HuH-7.5 (cell line): ENCODE measurements around the gene SLX9.

Experiments used
- DNase-seq: peaks from one replicate; pipeline ENCODE4 v3.0.0; 2011; ENCODE audit warnings: low spot score

The SLX9 gene

GRCh38 chr21:44939532-44940115, at the start of gene SLX9:
Gene SLX9 (plus strand): TSS chr21:44940029. CDS start chr21:44940058, 29 bp downstream.
- DNase-seq = peak; percentile 89

- no peak for DNase-seq
Observed at GRCh38 chr21:44890338-44890931, 49.4 kb upstream of the SLX9 start.

GRCh38 chr21:44890961-44891541, 48.8 kb upstream of the SLX9 start:
- DNase-seq = no peak

- DNase-seq = no peak
Observed at GRCh38 chr21:44891631-44892031, 48.2 kb upstream of the SLX9 start.

GRCh38 chr21:44892095-44892494, 47.7 kb upstream of the SLX9 start:
- DNase-seq = no peak

GRCh38 chr21:44892536-44893277, 47.1 kb upstream of the SLX9 start:
- DNase-seq = peak; percentile 76

- DNase-seq = no peak
Observed at GRCh38 chr21:44893278-44893556, 46.6 kb upstream of the SLX9 start.

GRCh38 chr21:44893948-44894656, 45.7 kb upstream of the SLX9 start:
- DNase-seq = no peak

- no peak for DNase-seq
Observed at GRCh38 chr21:44894687-44895302, 45.0 kb upstream of the SLX9 start.

- DNase-seq = no peak
Observed at GRCh38 chr21:44895859-44896258, 44.0 kb upstream of the SLX9 start.

GRCh38 chr21:44896561-44897286, 43.1 kb upstream of the SLX9 start:
- DNase-seq = no peak

GRCh38 chr21:44897326-44898010, 42.4 kb upstream of the SLX9 start:
- DNase-seq = no peak

GRCh38 chr21:44898011-44898488, 41.8 kb upstream of the SLX9 start:
- DNase-seq = no peak

GRCh38 chr21:44898851-44899767, 40.7 kb upstream of the SLX9 start:
- DNase-seq = no peak

- DNase-seq = no peak
Observed at GRCh38 chr21:44899768-44900558, 39.9 kb upstream of the SLX9 start.

GRCh38 chr21:44900559-44901251, 39.1 kb upstream of the SLX9 start:
- DNase-seq = no peak

- DNase-seq = no peak
Observed at GRCh38 chr21:44901391-44902074, 38.3 kb upstream of the SLX9 start.
